Measurements from ENCODE around the gene PRRG4. TPM values are rescaled to one million over a fixed set of nuclear protein-coding genes. Genes with fewer than 3 reads are reported as not detected.
"Not testable (repeated sequence)": the region's sequence is repeated elsewhere in the genome, so short reads cannot be mapped to it uniquely, and the experiment has no call there.

Gene PRRG4
- total and polyA plus RNA-seq, 7 donors, result 0.05 to 0.58 (median 0.15) TPM

- no peak for TF ChIP-seq CTCF (IDR thresholded peaks at IDR 0.05)
- no peak overlapping the region for H3K27ac ChIP-seq
- H3K4me1 ChIP-seq, result no peaks in the 10 kb centered on the region
- intact Hi-C loops (cut with DNase I), result no loop called here
- H3K4me3 ChIP-seq, result no peak overlapping the region
- H3K9me3 ChIP-seq, result no peaks in the 10 kb centered on the region
- no peaks in the 10 kb centered on the region for H3K27me3 ChIP-seq (ENCODE audit: insufficient read depth in 3 of 3, low read length in 2 of 3)
- no peak for DNase-seq
- WGBS, 3 donors, result 68 to 82% (median 80%) methylated on average over 3 of the region's 3 CpGs
- ATAC-seq, result no peak
- no peaks in the 10 kb centered on the region for H3K36me3 ChIP-seq (ENCODE audit: insufficient read depth in 1 of 2, low read depth in 1 of 2)
These were observed 54.3 kb downstream of the PRRG4 start for GRCh38 chr11:32884023-32884422.

GRCh38 chr11:32884770-32885384 is 55.1 kb downstream of the PRRG4 start:
- H3K36me3 ChIP-seq (ENCODE audit: insufficient read depth in 1 of 2, low read depth in 1 of 2), result no peaks in the 10 kb centered on the region
- DNase-seq, result no peak
- no peak overlapping the region for H3K4me3 ChIP-seq
- peak; percentile 17 for TF ChIP-seq CTCF (IDR thresholded peaks at IDR 0.05)
- ATAC-seq, result no peak
- H3K27ac ChIP-seq, result no peak overlapping the region
- no peaks in the 10 kb centered on the region for H3K9me3 ChIP-seq
- intact Hi-C loops (cut with DNase I), result no loop called here
- H3K4me1 ChIP-seq, result no peaks in the 10 kb centered on the region
- 68 to 81% (median 71%) methylated on average over 3 of the region's 3 CpGs for WGBS, 3 donors
- H3K27me3 ChIP-seq (ENCODE audit: insufficient read depth in 3 of 3, low read length in 2 of 3), result no peaks in the 10 kb centered on the region

DNA sequence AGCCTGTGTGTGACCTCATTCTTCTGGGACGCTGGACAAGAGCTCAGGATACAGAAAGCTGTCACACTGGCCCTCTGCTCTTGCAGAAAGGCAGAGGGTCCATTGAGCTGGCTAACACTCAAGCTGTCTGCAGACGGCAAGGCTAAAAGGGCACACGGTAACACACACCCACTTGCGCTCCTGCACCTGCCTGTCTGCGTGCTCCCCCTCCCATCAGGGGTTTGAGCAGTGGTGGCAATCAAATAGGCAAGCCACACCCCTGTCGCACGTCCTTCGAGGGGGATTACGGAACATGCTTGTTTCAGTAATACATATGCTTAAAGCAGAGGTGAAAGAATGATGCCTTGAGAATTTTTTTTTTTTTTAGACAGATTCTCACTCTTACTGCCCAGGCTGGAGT is 55.8 kb downstream of the PRRG4 start:
- no peak overlapping the region for H3K27ac ChIP-seq
- TF ChIP-seq CTCF (IDR thresholded peaks at IDR 0.05), result no peak
- H3K9me3 ChIP-seq, result no peaks in the 10 kb centered on the region
- no peak for ATAC-seq
- H3K27me3 ChIP-seq (ENCODE audit: insufficient read depth in 3 of 3, low read length in 2 of 3), result no peaks in the 10 kb centered on the region
- no peaks in the 10 kb centered on the region for H3K36me3 ChIP-seq (ENCODE audit: insufficient read depth in 1 of 2, low read depth in 1 of 2)
- no peak overlapping the region for H3K4me3 ChIP-seq
- intact Hi-C loops (cut with DNase I), result no loop called here
- H3K4me1 ChIP-seq, result no peaks in the 10 kb centered on the region
- no peak for DNase-seq
- WGBS, 3 donors, result 82 to 85% (median 84%) methylated on average over 9 of the region's 9 CpGs

DNA sequence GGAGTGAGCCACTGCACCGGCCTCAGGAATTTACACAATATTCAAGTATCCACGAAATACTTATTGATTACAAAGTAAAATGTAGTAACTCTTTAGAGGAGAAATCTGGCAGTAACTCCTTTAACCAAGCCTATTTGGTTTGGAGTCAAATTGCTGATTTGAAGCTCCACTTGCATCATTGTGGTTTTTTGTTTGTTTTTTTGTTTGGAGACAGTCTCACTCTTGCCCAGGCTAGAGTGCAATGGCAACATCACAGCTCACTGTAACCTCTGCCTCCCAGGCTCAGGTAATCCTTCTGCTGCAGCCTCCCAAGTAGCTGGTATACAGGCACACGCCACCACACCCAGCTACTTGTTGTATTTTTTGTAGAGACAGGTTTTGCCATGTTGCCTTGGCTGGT is 56.5 kb downstream of the PRRG4 start:
- H3K9me3 ChIP-seq, result no peaks in the 10 kb centered on the region
- no peak for DNase-seq
- H3K27me3 ChIP-seq (ENCODE audit: insufficient read depth in 3 of 3, low read length in 2 of 3), result no peaks in the 10 kb centered on the region
- no peak for TF ChIP-seq CTCF (IDR thresholded peaks at IDR 0.05)
- intact Hi-C loops (cut with DNase I), result no loop called here
- H3K4me3 ChIP-seq, result no peak overlapping the region
- H3K4me1 ChIP-seq, result no peaks in the 10 kb centered on the region
- H3K36me3 ChIP-seq (ENCODE audit: insufficient read depth in 1 of 2, low read depth in 1 of 2), result no peaks in the 10 kb centered on the region
- ATAC-seq, result no peak
- 86 to 89% (median 88%) methylated on average over 3 of the region's 3 CpGs for WGBS, 3 donors
- H3K27ac ChIP-seq, result no peak overlapping the region

GRCh38 chr11:32887707-32888383 is 58.1 kb downstream of the PRRG4 start:
- 91 to 93% (median 91%) methylated on average over 20 of the region's 20 CpGs for whole genome bisulfite sequencing, 3 donors
- H3K27me3 ChIP-seq (ENCODE audit: insufficient read depth in 3 of 3, low read length in 2 of 3); H3K27ac ChIP-seq; H3K4me1 ChIP-seq; H3K9me3 ChIP-seq; H3K36me3 ChIP-seq (ENCODE audit: insufficient read depth in 1 of 2, low read depth in 1 of 2); DNase-seq; H3K4me3 ChIP-seq; ATAC-seq; intact Hi-C loops (cut with DNase I): not testable (repeated sequence)

GRCh38 chr11:32888384-32888710 is 58.6 kb downstream of the PRRG4 start:
- H3K36me3 ChIP-seq (ENCODE audit: insufficient read depth in 1 of 2, low read depth in 1 of 2); ATAC-seq; intact Hi-C loops (cut with DNase I); H3K9me3 ChIP-seq; H3K27me3 ChIP-seq (ENCODE audit: insufficient read depth in 3 of 3, low read length in 2 of 3); DNase-seq; H3K27ac ChIP-seq; H3K4me3 ChIP-seq; H3K4me1 ChIP-seq: not testable (repeated sequence)
- WGBS, 3 donors, result 93 to 96% (median 93%) methylated on average over 13 to 17 of the region's 17 CpGs
